HepG2 (cell line): Measurements from ENCODE around the gene PEX3. TPM values are rescaled to one million over a fixed set of nuclear protein-coding genes. Genes with fewer than 3 reads are reported as not detected.
"Not testable (repeated sequence)": the region's sequence is repeated elsewhere in the genome, so short reads cannot be mapped to it uniquely, and the experiment has no call there.

Experiments used
- ATAC-seq: fragments of 200-7000 bp; cut with Tn5 transposase; 3 replicates; pipeline ENCODE4 v1.9.1; 2020; ENCODE audit warnings: mild to moderate bottlenecking, moderate library complexity
- BruUV-seq: library from RNA; stranded (reverse); fragments of 400-500 nt; replicated peaks from 2 replicates; lab custom pipeline; 2021; lab: Mats Ljungman, UMichigan
- CTCF ChIA-PET: fragments of 300-600 bp; formaldehyde crosslinking; extraction: SDS; loops from one replicate; lab custom pipeline; 2021; ENCODE audit warnings: low total read pairs, inconsistent platforms, low intra/inter-chr PET ratio; lab: Yijun Ruan, JAX
- POLR2A ChIA-PET: fragments of 350-600 bp; sonication (Branson Sonifier 250); formaldehyde crosslinking; loops from one replicate; lab custom pipeline; 2020; ENCODE audit warnings: antibody characterized with exemption, inconsistent platforms; lab: Yijun Ruan, JAX
- DNase-seq: peaks from one replicate; pipeline ENCODE4 v3.0.0-alpha.2; 2015; ENCODE audit warnings: low spot score
- FAIRE-seq: peaks from 3 replicates; lab custom pipeline; 2011; peaks lifted over from hg19 to GRCh38; lab: Jason Lieb, UNC
- H2AFZ ChIP-seq: one replicate; pipeline ENCODE4 v1.6.1; 2011; ENCODE audit warnings: low read length, inconsistent platforms
- H3K27ac ChIP-seq: fragments of 300-600 bp; 3 replicates; pipeline ENCODE4 v1.8.0; 2011; ENCODE audit warnings: mixed run types, mild to moderate bottlenecking, mixed read lengths, low read length, inconsistent platforms; ENCODE audit not compliant: insufficient read depth; ENCODE audit errors: extremely low read length
- H3K27me3 ChIP-seq, 2 experiments: fragments of 200-600 bp in 1 of 2; 2 replicates in 1 of 2; 3 replicates in 1 of 2; pipeline versions ENCODE4 v1.6.0 to v1.8.0; 2011; ENCODE audit warnings: low read length in 2 of 2, mild to moderate bottlenecking in 2 of 2, moderate library complexity in 2 of 2, inconsistent platforms in 1 of 2; ENCODE audit not compliant: insufficient read depth in 2 of 2, control insufficient read depth in 1 of 2
- H3K36me3 ChIP-seq, 2 experiments: fragments of 200-600 bp in 1 of 2; replicated peaks in 1 of 2; 2 replicates in 1 of 2; 3 replicates in 1 of 2; pipeline versions ENCODE4 v1.5.1 to v1.8.0; 2011; ENCODE audit warnings: low read length in 2 of 2, inconsistent platforms in 1 of 2; ENCODE audit not compliant: insufficient read depth in 2 of 2, control insufficient read depth in 1 of 2
- H3K4me1 ChIP-seq: 2 replicates; pipeline ENCODE4 v1.5.1; 2012; ENCODE audit warnings: low read length, inconsistent platforms; ENCODE audit not compliant: insufficient read depth
- H3K4me2 ChIP-seq: 2 replicates; pipeline ENCODE4 v1.6.0; 2011; ENCODE audit warnings: low read depth, low read length, inconsistent platforms
- H3K4me3 ChIP-seq, 3 experiments: fragments of 200-600 bp in 1 of 3; sonication (generic), shearing (Covaris generic) in 1 of 3; replicated peaks in 1 of 3; 2 replicates each; pipeline ENCODE4 v1.5.1; 2011 to 2016; ENCODE audit warnings: low read length in 3 of 3, inconsistent platforms in 2 of 3, low read depth in 2 of 3, mild to moderate bottlenecking in 2 of 3, control low read depth in 1 of 3, mixed read lengths in 1 of 3; ENCODE audit not compliant: insufficient read depth in 1 of 3
- H3K79me2 ChIP-seq: one replicate; pipeline ENCODE4 v1.6.1; 2011; ENCODE audit warnings: low read length, inconsistent platforms; ENCODE audit not compliant: insufficient read depth
- H3K9ac ChIP-seq: 2 replicates; pipeline ENCODE4 v1.6.0; 2011; ENCODE audit warnings: mild to moderate bottlenecking, low read depth, low read length, inconsistent platforms; ENCODE audit not compliant: insufficient read depth
- H3K9me3 ChIP-seq: 2 replicates; pipeline ENCODE4 v1.5.1; 2012; ENCODE audit warnings: mild to moderate bottlenecking, low read length
- H4K20me1 ChIP-seq: 2 replicates; pipeline ENCODE4 v1.6.0; 2011; ENCODE audit warnings: inconsistent platforms, mild to moderate bottlenecking, low read length, moderate library complexity; ENCODE audit not compliant: insufficient read depth
- CEBPB ChIP-seq: IDR thresholded peaks from 2 replicates; pipeline ENCODE4 v1.6.1; 2011; ENCODE audit warnings: low read depth, low read length, improper control_type of control experiment, borderline replicate concordance
- CEBPG ChIP-seq: IDR thresholded peaks from 2 replicates; pipeline ENCODE4 v1.6.1; 2016
- TEAD2 ChIP-seq: sonication (generic); formaldehyde crosslinking; IDR thresholded peaks from 2 replicates; pipeline ENCODE4 v1.9.0; 2021; ENCODE audit warnings: missing genetic modification reagents
- WGBS: methylation state at CpG from one replicate; pipeline ENCODE4 v1.1.6; 2017; ENCODE audit warnings: low lambda C conversion rate; 5-methylcytosine and 5-hydroxymethylcytosine counted together
- in situ Hi-C: cut with HindIII; loops from 2 replicates; pipeline ENCODE4 v1.10.0; 2017; ENCODE audit warnings: low pct_unique_long_range_greater_than_20kb; ENCODE audit not compliant: extremely low pct_ligation_motif_present
- intact Hi-C: fragments of 100-400 bp; cut with micrococcal nuclease; formaldehyde crosslinking; loops from one replicate; pipeline ENCODE4 v1.10.0; 2022; ENCODE audit not compliant: unreplicated experiment
- polyA plus RNA-seq, 8 experiments: library from polyadenylated mRNA; depleted of rRNA in 3 of 8; stranded (reverse) in 7 of 8; unstranded in 1 of 8; fragments of >200 nt; fragmentation: Illumina TruSeq in 4 of 8; extraction: Trizol in 4 of 8; gene quantifications; 2 replicates each; pipeline versions ENCODE4 v1.2.1 to v1.2.3, GENCODE V29; 2011 to 2016; ENCODE audit warnings: low read depth in 4 of 8, missing spikeins in 1 of 8, mixed read lengths in 1 of 8; ENCODE audit not compliant: insufficient read depth in 1 of 8
- total RNA-seq, 5 experiments: library from RNA; depleted of rRNA; stranded (reverse); fragments of >200 nt; fragmentation: Illumina TruSeq; extraction: Trizol; gene quantifications; 2 replicates each; pipeline ENCODE4 v1.2.3, GENCODE V29; 2016; ENCODE audit warnings: low read depth in 1 of 5

PEX3 gene
- total and polyA plus RNA-seq, 2 of the 13 experiments (the other 11 are each of a cell fraction or from before 2014, with no cell fraction given), result 30.9 to 40.8 TPM

DNA sequence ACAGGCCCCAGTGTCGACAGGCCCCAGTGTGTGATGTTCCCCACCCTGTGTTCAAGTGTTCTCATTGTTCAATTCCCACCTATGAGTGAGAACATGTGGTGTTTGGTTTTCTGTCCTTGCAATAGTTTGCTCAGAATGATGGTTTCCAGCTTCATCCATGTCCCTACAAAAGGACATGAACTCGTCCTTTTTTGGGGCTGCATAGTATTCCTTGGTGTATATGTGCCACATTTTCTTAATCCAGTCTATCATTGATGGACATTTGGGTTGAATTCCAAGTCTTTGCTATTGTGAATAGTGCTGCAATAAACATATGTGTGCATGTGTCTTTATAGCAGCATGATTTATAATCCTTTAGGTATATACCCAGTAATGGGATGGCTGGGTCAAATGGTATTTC lies 18.2 kb downstream of the PEX3 start:
- 90% methylated on average over 2 of the region's 2 CpGs for whole genome bisulfite sequencing
- H3K9ac ChIP-seq, H2AFZ ChIP-seq, in situ Hi-C loops, H3K4me2 ChIP-seq, intact Hi-C loops, H3K4me3 ChIP-seq, H4K20me1 ChIP-seq, DNase-seq, H3K27me3 ChIP-seq, BruUV-seq, H3K79me2 ChIP-seq, FAIRE-seq, H3K27ac ChIP-seq, POLR2A ChIA-PET, H3K9me3 ChIP-seq, H3K4me1 ChIP-seq, ATAC-seq, CTCF ChIA-PET: not testable (repeated sequence)
- H3K36me3 ChIP-seq, result peaks cover 6 to 24% of the 10 kb centered on the region in 2 experiments

GRCh38 chr6:143471822-143472221 lies 21.2 kb downstream of the PEX3 start:
- intact Hi-C loops (no loop called here), in situ Hi-C loops (no loop called here)
- WGBS, result 100% methylated on average over 1 of the region's 1 CpG
- no TSS peak for BruUV-seq
- POLR2A ChIA-PET, result no interaction called here
- no peak overlapping the region for H3K9ac ChIP-seq
- no peaks in the 10 kb centered on the region for H3K4me1 ChIP-seq
- H3K27me3 ChIP-seq, result no peaks in the 10 kb centered on the region
- H3K4me2 ChIP-seq, result no peak overlapping the region
- H4K20me1 ChIP-seq, result no peaks in the 10 kb centered on the region
- no peak overlapping the region for H3K27ac ChIP-seq
- FAIRE-seq (no peak), DNase-seq (no peak), ATAC-seq (no peak)
- H3K36me3 ChIP-seq, result peaks cover 4 to 23% of the 10 kb centered on the region in 2 experiments
- no peak overlapping the region for H2AFZ ChIP-seq
- CTCF ChIA-PET, result no interaction called here
- H3K4me3 ChIP-seq, result no peak overlapping the region
- no peaks in the 10 kb centered on the region for H3K79me2 ChIP-seq
- TF ChIP-seq TEAD2 (CRISPR knock-in tag) (no peak), CEBPG (CRISPR knock-in tag) (0 out of 2 replicates have a peak, but pooled peaks have one; percentile 18), CEBPB (peak; percentile 82)
- no peaks in the 10 kb centered on the region for H3K9me3 ChIP-seq
